ENCODE data around the gene AGK. TPM values are rescaled to one million over a fixed set of nuclear protein-coding genes. Genes with fewer than 3 reads are reported as not detected.

The AGK gene
- polyA plus RNA-seq, 1 donor (not counting 4 experiments of a cell fraction or from before 2014, with no cell fraction given): 40.0 TPM

- Histone ChIP-seq H3K4me3 (ENCODE audit: control insufficient read depth in 2 of 3, extremely low read depth in 1 of 3, insufficient read depth in 2 of 3, low read depth in 1 of 3, low read length in 3 of 3) (no peak overlapping the region), H3K79me2 (ENCODE audit: control insufficient read depth, insufficient read depth, low read length) (peaks cover 2% of the 10 kb centered on the region), H3K36me3 (ENCODE audit: control insufficient read depth in 2 of 2, extremely low read depth in 1 of 2, insufficient read depth in 2 of 2, low read length in 2 of 2) (no peaks in the 10 kb centered on the region), H3K27me3 (ENCODE audit: control insufficient read depth, extremely low read depth, insufficient read depth, low read length) (no peaks in the 10 kb centered on the region), H4K20me1 (ENCODE audit: control insufficient read depth, extremely low read depth, insufficient read depth, low read length) (no peaks in the 10 kb centered on the region), H2AFZ (ENCODE audit: control insufficient read depth, low read length) (no peak overlapping the region), H3K27ac (ENCODE audit: control insufficient read depth, insufficient read depth, low read length) (no peak overlapping the region), H3K9ac (ENCODE audit: control insufficient read depth, extremely low read depth, insufficient read depth, low read length) (no peak overlapping the region), H3K4me1 (ENCODE audit: control insufficient read depth, extremely low read depth, insufficient read depth, low read length) (no peaks in the 10 kb centered on the region), H3K9me1 (ENCODE audit: control insufficient read depth, extremely low read depth, insufficient read depth, low read length) (no peaks in the 10 kb centered on the region), H3K9me3 (ENCODE audit: control insufficient read depth, low read depth, low read length) (peaks cover 8% of the 10 kb centered on the region), H3K4me2 (ENCODE audit: control insufficient read depth, extremely low read depth, insufficient read depth, low read depth, low read length) (no peak overlapping the region)
- FAIRE-seq: no peak
- TF ChIP-seq EZH2 (IDR thresholded peaks at IDR 0.05; ENCODE audit: low read length): no peak
- no peak for DNase-seq (ENCODE audit: low read depth, low spot score)
- dilution Hi-C loops (cut with MboI; ENCODE audit: extremely low pct_ligation_motif_present, low sequenced_read_pairs): no loop called here
Observed at GRCh38 chr7:141573511-141573910, 22.3 kb downstream of the AGK start.

GRCh38 chr7:141575164-141575563 is 24.0 kb downstream of the AGK start:
- H3K9me3 ChIP-seq (ENCODE audit: control insufficient read depth, low read depth, low read length): peaks cover 8% of the 10 kb centered on the region
- dilution Hi-C loops (cut with MboI; ENCODE audit: extremely low pct_ligation_motif_present, low sequenced_read_pairs): no loop called here

More at GRCh38 chr7:141575164-141575563, 24.0 kb downstream of the AGK start:
- H3K9me1 ChIP-seq (ENCODE audit: control insufficient read depth, extremely low read depth, insufficient read depth, low read length): no peaks in the 10 kb centered on the region
- no peak overlapping the region for H3K4me2 ChIP-seq (ENCODE audit: control insufficient read depth, extremely low read depth, insufficient read depth, low read depth, low read length)
- no peaks in the 10 kb centered on the region for H3K4me1 ChIP-seq (ENCODE audit: control insufficient read depth, extremely low read depth, insufficient read depth, low read length)
- H3K27ac ChIP-seq (ENCODE audit: control insufficient read depth, insufficient read depth, low read length): no peak overlapping the region
- H3K27me3 ChIP-seq (ENCODE audit: control insufficient read depth, extremely low read depth, insufficient read depth, low read length): no peaks in the 10 kb centered on the region
- TF ChIP-seq CTCF (optimal IDR thresholded peaks at IDR 0.05 in 1 of 3, IDR thresholded peaks at IDR 0.05 in 1 of 3, conservative IDR thresholded peaks at IDR 0.05 in 1 of 3; ENCODE audit: extremely low read depth in 1 of 3, insufficient read depth in 2 of 3, low read length in 3 of 3) (no peak), EZH2 (IDR thresholded peaks at IDR 0.05; ENCODE audit: low read length) (no peak)
- FAIRE-seq (no peak), DNase-seq (ENCODE audit: low read depth, low spot score) (no peak)
- H3K4me3 ChIP-seq (ENCODE audit: control insufficient read depth in 2 of 3, extremely low read depth in 1 of 3, insufficient read depth in 2 of 3, low read depth in 1 of 3, low read length in 3 of 3): no peak overlapping the region
- peaks cover 2% of the 10 kb centered on the region for H3K79me2 ChIP-seq (ENCODE audit: control insufficient read depth, insufficient read depth, low read length)
- H3K9ac ChIP-seq (ENCODE audit: control insufficient read depth, extremely low read depth, insufficient read depth, low read length): no peak overlapping the region
- no peak overlapping the region for H2AFZ ChIP-seq (ENCODE audit: control insufficient read depth, low read length)
- no peaks in the 10 kb centered on the region for H4K20me1 ChIP-seq (ENCODE audit: control insufficient read depth, extremely low read depth, insufficient read depth, low read length)
- H3K36me3 ChIP-seq (ENCODE audit: control insufficient read depth in 2 of 2, extremely low read depth in 1 of 2, insufficient read depth in 2 of 2, low read length in 2 of 2): no peaks in the 10 kb centered on the region

All from keratinocyte (primary cell).